HG03045 (cell line): Measurements from ENCODE around the gene AMZ2.
A peak's percentile ranks its signal among the peaks of the same experiment; 100 is the strongest.
"Not testable (repeated sequence)": the region's sequence is repeated elsewhere in the genome, so short reads cannot be mapped to it uniquely, and the experiment has no call there.

Experiments used
- ATAC-seq: cut with Tn5 transposase; IDR thresholded peaks from one replicate; pipeline ENCODE4 v1.9.1; 2021; ENCODE audit warnings: mild to moderate bottlenecking, moderate library complexity; ENCODE audit not compliant: unreplicated experiment

AMZ2 gene

GRCh38 chr17:68248891-68249290, 1.0 kb downstream of the AMZ2 start:
- ATAC-seq = no peak

- no peak for ATAC-seq
Measured at GRCh38 chr17:68249354-68249765, 1.5 kb downstream of the AMZ2 start.

- not testable (repeated sequence) for ATAC-seq
Measured at GRCh38 chr17:68253426-68253825, 5.6 kb downstream of the AMZ2 start.

- no peak for ATAC-seq
Measured at GRCh38 chr17:68255151-68255550, 7.3 kb downstream of the AMZ2 start.

- ATAC-seq = no peak
Measured at GRCh38 chr17:68255731-68256538, 8.1 kb downstream of the AMZ2 start.

DNA sequence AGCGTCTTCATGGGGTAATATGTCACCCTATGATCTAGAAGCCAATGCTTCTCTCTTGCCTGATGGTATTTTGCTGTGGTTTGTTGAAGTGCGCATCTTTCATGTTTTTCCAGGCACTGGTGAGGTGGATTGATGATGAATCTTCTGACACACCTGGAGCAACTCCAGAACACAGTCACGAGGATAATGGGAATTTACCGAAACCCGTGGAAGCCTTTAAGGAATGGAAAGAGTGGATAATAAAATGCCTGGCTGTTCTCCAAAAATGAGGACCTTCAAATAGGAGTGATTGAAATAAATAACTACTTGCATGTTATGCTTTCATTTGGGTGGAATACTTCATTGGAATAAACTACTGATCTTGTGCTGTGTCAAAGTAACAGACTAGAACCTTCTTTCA, 8.9 kb downstream of the AMZ2 start:
- ATAC-seq = not testable (repeated sequence)

DNA sequence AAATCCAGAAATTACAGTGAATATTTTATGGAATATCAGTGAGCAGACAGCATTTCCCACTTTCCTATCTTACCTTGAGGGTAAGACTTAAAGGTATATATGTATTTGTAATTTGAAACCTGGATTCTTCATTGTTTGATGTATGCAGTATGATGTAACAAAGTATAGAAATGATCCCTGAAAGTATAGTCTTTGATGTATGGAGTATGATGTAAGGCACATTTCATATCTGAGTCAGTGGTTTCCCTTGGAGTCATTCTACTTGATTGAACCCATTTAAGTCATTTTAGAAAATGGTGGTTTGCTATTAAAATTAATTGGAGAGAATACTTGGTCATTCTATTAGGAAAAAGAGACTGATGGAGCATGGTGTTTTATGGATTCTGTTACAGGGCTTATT, 10.1 kb downstream of the AMZ2 start:
- ATAC-seq = no peak

DNA sequence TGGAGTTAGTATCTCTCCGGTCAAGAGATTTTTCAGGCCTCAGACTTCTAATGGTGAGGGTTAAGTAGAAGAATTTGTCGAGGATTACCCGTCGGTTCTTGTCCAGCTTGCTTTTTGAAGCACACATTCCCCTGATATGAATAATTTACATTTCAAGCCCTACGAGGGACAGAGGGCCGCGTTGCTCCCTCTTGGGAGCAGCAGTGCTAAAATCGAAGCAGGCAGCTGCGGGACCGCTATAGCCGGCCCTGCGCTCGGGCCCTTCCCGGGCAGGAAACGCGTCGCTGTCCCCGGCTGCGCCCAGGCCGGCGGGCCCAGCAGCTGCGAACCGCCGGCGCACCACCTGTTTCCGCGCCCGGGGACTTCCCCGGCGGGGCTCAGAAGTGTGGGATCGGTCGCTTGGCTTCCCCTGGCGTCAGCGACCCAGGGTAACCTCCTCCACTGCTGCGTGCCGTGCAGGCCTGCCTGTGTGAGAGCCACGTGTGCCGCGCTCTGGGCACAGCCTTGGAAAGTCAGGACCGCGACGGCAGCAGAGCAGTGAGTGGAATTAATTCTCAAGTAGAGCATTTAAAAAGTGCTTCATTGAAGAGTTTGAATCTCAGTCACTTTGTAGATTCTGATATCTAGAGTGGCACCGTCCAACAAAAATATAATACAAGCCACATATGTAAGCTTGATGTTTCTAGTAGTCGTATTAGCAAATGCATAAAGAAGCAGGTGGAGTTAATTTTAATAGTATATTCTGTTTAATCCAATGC, 11.2 kb downstream of the AMZ2 start:
- peak; percentile 91 for ATAC-seq

GRCh38 chr17:68259648-68259951, 11.8 kb downstream of the AMZ2 start:
- not testable (repeated sequence) for ATAC-seq

DNA sequence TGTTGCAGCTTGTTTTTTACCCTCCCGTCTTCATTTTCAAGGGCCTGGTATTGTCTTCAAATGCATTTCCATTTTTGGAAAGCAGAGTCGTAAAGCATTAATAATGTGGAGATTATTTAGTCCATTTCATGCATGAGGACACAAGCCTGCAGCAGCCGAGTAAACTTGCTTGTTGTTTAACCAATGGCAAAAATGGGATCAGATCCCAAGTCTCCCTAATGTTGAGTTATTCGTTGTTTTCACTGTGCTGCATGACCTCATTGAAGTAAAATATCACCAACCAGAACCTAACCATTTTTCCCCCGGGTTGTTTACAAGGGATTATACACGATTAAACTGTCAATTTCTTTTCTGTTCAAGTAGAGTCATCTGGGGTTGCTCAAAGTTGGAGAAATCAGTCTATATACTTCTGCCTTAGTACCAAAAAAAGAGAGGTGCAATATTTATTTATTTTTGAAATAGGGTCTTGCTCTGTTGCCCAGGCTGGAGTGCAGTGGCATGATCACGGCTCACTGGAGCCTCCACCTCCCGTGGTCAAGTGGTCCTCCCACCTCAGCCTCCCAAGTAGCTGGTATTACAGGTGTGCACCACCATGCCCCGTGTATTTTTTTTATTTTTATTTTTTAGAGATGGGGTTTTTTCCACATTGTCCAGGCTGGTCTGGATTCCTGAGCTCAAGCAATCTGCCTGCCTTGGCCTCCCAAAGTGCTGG, 12.4 kb downstream of the AMZ2 start:
- no peak for ATAC-seq

GRCh38 chr17:68262467-68262866, 14.6 kb downstream of the AMZ2 start:
- not testable (repeated sequence) for ATAC-seq

DNA sequence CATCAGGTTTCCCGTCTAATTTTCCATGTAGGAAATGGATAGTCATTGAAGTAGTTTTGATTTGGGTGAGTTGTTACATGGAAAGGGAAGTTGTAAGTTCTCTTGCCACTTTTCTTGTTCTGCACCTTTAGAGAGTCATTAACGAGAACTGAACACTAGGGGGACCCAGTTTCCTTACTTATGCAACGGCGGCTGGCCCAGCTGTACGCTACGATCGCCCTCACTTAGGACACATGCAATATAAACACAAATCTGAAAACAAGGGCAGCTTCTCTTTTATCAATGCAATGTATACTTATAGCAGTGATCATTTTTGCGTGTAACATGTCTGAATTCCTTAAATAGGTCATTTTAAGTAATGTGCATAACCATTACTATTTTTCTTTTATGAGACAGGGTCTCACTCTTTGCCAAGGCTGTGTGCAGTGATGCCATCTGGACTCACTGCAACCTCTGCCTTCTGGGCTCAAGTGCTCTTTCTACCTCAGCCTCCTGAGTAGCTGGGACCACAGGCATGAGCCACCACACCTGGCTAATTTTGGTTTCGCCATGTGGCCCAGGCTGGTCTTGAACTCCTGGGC, 15.3 kb downstream of the AMZ2 start:
- ATAC-seq = peak; percentile 41

DNA sequence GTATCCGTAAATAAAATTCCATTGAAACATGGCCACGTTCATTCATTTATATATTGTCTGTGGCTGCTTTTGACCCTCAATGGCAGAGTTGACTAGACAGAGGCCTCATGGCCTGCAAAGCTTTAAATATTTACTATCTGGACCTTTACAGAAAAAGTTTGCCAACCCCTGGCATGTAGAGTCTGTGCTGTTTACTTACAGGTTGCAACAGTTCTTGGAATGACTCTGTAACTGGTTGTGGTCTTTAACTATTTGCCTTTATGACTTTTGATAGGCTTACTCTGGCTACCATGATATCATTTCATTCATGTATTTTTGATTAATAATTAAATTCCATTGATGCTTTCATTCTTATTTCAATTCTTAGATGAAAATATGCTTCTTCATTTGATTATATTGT, 18.0 kb downstream of the AMZ2 start:
- ATAC-seq = not testable (repeated sequence)

DNA sequence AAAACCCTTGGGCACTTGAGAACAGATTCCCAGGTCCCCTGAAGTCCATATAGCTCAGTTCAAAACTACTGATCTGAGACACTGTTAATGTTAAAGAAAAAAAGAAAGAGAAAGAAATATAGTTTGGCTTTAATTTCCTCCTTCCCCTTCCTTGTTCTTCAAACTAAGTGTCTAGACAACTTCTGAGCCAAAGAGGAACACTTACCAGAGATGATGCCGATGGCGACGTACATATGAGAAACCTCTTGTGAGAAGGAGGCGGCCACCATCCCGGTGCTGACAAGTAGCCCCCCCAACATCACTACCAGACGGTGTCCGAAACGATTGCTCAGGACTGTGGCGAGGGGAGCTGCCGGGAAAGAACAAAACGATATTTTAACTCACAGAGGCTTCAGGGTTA, 25.9 kb downstream of the AMZ2 start:
- ATAC-seq = no peak

DNA sequence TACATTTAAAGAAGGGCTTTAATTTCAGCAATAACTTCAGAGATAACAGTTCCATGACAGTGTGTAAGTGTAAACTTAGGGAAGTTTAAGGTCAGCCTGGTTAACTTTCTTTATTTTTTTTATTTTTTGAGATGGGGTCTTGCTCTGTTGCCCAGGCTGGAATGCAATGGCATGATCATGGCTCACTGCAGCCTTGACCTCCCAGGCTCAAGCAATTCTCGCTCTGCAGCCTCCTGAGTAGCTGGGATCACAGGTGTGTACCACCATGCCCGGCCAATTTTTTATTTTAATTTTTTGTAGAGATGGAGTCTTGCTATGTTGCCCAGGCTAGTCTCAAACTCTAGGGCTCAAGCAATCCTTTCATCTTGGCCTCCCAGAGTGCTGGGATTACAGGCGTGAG, 28.5 kb downstream of the AMZ2 start:
- ATAC-seq = not testable (repeated sequence)

DNA sequence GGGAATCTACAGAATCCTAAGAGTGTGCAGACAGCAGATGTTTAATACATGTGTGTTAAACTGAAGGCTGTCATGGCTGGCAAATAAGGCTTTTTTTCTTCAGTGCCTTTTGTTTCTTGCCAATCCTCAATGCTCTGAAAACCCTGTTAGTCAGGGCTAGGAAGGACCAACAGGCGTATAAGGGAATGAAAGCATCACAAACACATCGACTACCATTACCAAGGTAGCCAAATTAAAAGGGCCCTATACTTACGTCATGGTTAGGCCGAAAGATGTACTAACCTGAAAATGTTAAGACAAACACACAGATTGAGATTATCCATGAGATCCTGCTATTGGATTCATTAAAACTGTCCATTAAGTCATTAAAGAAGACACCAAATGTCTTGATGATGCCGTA, 30.0 kb downstream of the AMZ2 start:
- no peak for ATAC-seq

- ATAC-seq = not testable (repeated sequence)
Measured at GRCh38 chr17:68281965-68282364, 34.1 kb downstream of the AMZ2 start.

GRCh38 chr17:68288375-68288774, 40.5 kb downstream of the AMZ2 start:
- ATAC-seq = no peak

GRCh38 chr17:68288804-68289203, 41.0 kb downstream of the AMZ2 start:
- ATAC-seq = no peak

DNA sequence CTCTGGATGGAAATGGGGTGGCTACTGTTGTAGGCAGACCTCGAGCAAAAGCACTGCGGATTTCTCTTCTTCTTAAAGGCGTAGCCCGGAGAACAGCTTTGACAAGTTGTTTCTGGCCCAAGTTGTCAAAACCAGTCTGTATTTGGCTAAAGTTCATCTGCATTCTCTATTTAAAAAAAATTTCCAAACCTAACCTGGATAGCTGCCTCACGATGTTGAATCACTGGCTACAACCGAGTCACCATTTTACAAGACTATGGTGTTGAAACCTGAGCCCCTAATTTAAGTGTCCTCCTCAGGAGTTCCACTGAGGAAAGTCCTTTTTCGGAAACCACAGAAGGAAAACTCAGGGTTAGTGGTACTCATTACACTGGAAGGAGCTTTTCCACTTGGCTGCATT, 41.6 kb downstream of the AMZ2 start:
- ATAC-seq = no peak

DNA sequence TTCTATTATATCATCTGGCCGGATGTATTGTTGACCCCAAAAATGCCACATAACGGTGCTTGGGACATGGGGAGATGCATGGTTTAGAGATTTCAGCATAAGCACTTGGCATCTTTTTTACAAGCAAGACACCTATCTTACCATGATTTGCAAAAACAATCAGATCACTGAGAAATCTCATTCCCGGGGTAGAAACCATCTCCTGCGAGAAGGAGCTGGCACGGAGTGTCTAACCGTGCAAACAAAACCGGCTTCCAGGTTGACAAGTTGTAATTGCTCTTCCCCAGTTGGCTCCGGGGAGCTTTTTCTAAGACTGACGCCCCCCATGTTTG, 42.1 kb downstream of the AMZ2 start:
- ATAC-seq = no peak
